ENCODE measurements around the gene ISG20.

The ISG20 gene

GRCh38 chr15:88695101-88695500 lies 56.3 kb downstream of the ISG20 start:
- DNase-seq = peak; percentile 24

GRCh38 chr15:88695691-88696251 lies 57.0 kb downstream of the ISG20 start:
- DNase-seq = peak; percentile 14

GRCh38 chr15:88696254-88696653 lies 57.4 kb downstream of the ISG20 start:
- DNase-seq = no peak

GRCh38 chr15:88697276-88697675 lies 58.5 kb downstream of the ISG20 start:
- DNase-seq = no peak

GRCh38 chr15:88699861-88700260 lies 61.0 kb downstream of the ISG20 start:
- no peak for DNase-seq

GRCh38 chr15:88700716-88701115 lies 61.9 kb downstream of the ISG20 start:
- no peak for DNase-seq

- no peak for DNase-seq
Measured at GRCh38 chr15:88701561-88702095, 62.8 kb downstream of the ISG20 start.

GRCh38 chr15:88702983-88703382 lies 64.2 kb downstream of the ISG20 start:
- peak; percentile 16 for DNase-seq

- DNase-seq = no peak
Measured at GRCh38 chr15:88703533-88703932, 64.7 kb downstream of the ISG20 start.

- DNase-seq = peak; percentile 74
Measured at GRCh38 chr15:88704791-88705768, 66.3 kb downstream of the ISG20 start.

- no peak for DNase-seq
Measured at GRCh38 chr15:88705769-88706165, 67.0 kb downstream of the ISG20 start.
